Kidney epithelial cell (primary cell): Measurements from ENCODE around the gene GPR180. TPM values are rescaled to one million over a fixed set of nuclear protein-coding genes. Genes with fewer than 3 reads are reported as not detected.

Source experiments
- DNase-seq: peaks from one replicate; pipeline ENCODE4 v3.0.0-alpha.2; 2010; ENCODE audit warnings: low read depth
- H3K27me3 ChIP-seq: 2 replicates; pipeline ENCODE4 v1.6.0; 2011; ENCODE audit warnings: low read length; ENCODE audit not compliant: control insufficient read depth, insufficient read depth
- H3K36me3 ChIP-seq: 2 replicates; pipeline ENCODE4 v1.5.1; 2011; ENCODE audit warnings: low read length; ENCODE audit not compliant: control insufficient read depth, insufficient read depth
- H3K4me3 ChIP-seq: 2 replicates; pipeline ENCODE4 v1.5.1; 2011; ENCODE audit warnings: low read depth, mild to moderate bottlenecking, control low read depth, low read length
- CTCF ChIP-seq: IDR thresholded peaks from 2 replicates; pipeline ENCODE4 v1.5.1; 2011; ENCODE audit warnings: mild to moderate bottlenecking, moderate library complexity, low read length, control low read depth, inconsistent platforms; ENCODE audit not compliant: insufficient read depth, poor library complexity, severe bottlenecking
- total RNA-seq: library from RNA; depleted of rRNA; stranded (reverse); fragments of >200 nt; gene quantifications from 2 replicates; pipeline ENCODE4 v1.2.3, GENCODE V29; 2015

GPR180 gene
- 7.1 and 7.5 TPM in 2 replicates for total RNA-seq

GRCh38 chr13:94601446-94602431 lies at the start of gene GPR180:
TSS of gene GPR180 (plus strand) at chr13:94601857. CDS start at chr13:94601928, 71 bp downstream.
- no peak for TF ChIP-seq CTCF
- H3K36me3 ChIP-seq: no peaks in the 10 kb centered on the region
- peak; percentile 99 for DNase-seq
- peak within 1 kb of the TSS; percentile 71 for H3K4me3 ChIP-seq
- H3K27me3 ChIP-seq: no peaks in the 10 kb centered on the region

- DNase-seq: no peak
- no peak for TF ChIP-seq CTCF
- Histone ChIP-seq H3K27me3 (no peaks in the 10 kb centered on the region), H3K36me3 (no peaks in the 10 kb centered on the region), H3K4me3 (no peak overlapping the region)
These were observed 49.6 kb upstream of the GPR180 start for GRCh38 chr13:94552095-94552494.

GRCh38 chr13:94553766-94554165 lies 47.9 kb upstream of the GPR180 start:
- Histone ChIP-seq H3K4me3 (no peak overlapping the region), H3K36me3 (no peaks in the 10 kb centered on the region), H3K27me3 (no peaks in the 10 kb centered on the region)
- no peak for DNase-seq
- no peak for TF ChIP-seq CTCF

GRCh38 chr13:94556041-94556440 lies 45.6 kb upstream of the GPR180 start:
- no peaks in the 10 kb centered on the region for H3K36me3 ChIP-seq
- no peak for DNase-seq
- no peaks in the 10 kb centered on the region for H3K27me3 ChIP-seq
- no peak for TF ChIP-seq CTCF
- no peak overlapping the region for H3K4me3 ChIP-seq

GRCh38 chr13:94556621-94557020 lies 45.0 kb upstream of the GPR180 start:
- no peak for DNase-seq
- Histone ChIP-seq H3K27me3 (no peaks in the 10 kb centered on the region), H3K4me3 (no peak overlapping the region), H3K36me3 (no peaks in the 10 kb centered on the region)
- TF ChIP-seq CTCF: no peak
